CD4-positive, alpha-beta T cell (primary cell): ENCODE measurements around the gene DGCR6L. TPM values are rescaled to one million over a fixed set of nuclear protein-coding genes. Genes with fewer than 3 reads are reported as not detected.

Source experiments
- ATAC-seq: fragments of 200-7000 bp; cut with Tn5 transposase; one replicate; pipeline ENCODE4 v1.10.0; 2022; ENCODE audit warnings: mild to moderate bottlenecking; ENCODE audit not compliant: poor library complexity
- CTCF ChIA-PET: fragments of 350-600 bp; sonication (Branson Sonifier 250); formaldehyde crosslinking; loops from one replicate; lab custom pipeline; 2021; ENCODE audit warnings: antibody characterized with exemption, inconsistent platforms; lab: Charles Lee
- POLR2A ChIA-PET: fragments of 350-600 bp; sonication (Branson Sonifier 250); formaldehyde crosslinking; loops from one replicate; lab custom pipeline; 2021; ENCODE audit warnings: antibody characterized with exemption, inconsistent platforms; lab: Charles Lee
- DNase-seq, 14 experiments: peaks; one replicate each; pipeline ENCODE4 v3.0.0-alpha.2; 2013 to 2020; ENCODE audit warnings: mixed read lengths in 2 of 14
- H3K27ac ChIP-seq, 2 donors: one replicate each; pipeline versions ENCODE4 v1.5.1 to v1.7.0; 2013; ENCODE audit warnings: low read length in 2 of 2, low read depth in 1 of 2, mild to moderate bottlenecking in 1 of 2
- H3K27me3 ChIP-seq, 2 experiments: 1 replicate in 1 of 2; 2 replicates in 1 of 2; pipeline versions ENCODE4 v1.6.1 to v1.7.0; 2013; ENCODE audit warnings: low read length in 2 of 2, control low read depth in 1 of 2, mild to moderate bottlenecking in 1 of 2, moderate library complexity in 1 of 2; ENCODE audit not compliant: insufficient read depth in 2 of 2, control insufficient read depth in 1 of 2
- H3K36me3 ChIP-seq: one replicate; pipeline ENCODE4 v1.6.1; 2013; ENCODE audit warnings: low read length, control low read depth; ENCODE audit not compliant: insufficient read depth
- H3K4me1 ChIP-seq: one replicate; pipeline ENCODE4 v1.6.1; 2013; ENCODE audit warnings: low read length, control low read depth; ENCODE audit not compliant: insufficient read depth
- H3K4me3 ChIP-seq: one replicate; pipeline ENCODE4 v1.5.1; 2013; ENCODE audit warnings: mild to moderate bottlenecking, low read length, moderate library complexity
- H3K9me3 ChIP-seq, 2 experiments: 1 replicate in 1 of 2; 2 replicates in 1 of 2; pipeline versions ENCODE4 v1.6.1 to v1.7.0; 2013; ENCODE audit warnings: low read length in 2 of 2, mild to moderate bottlenecking in 2 of 2, control low read depth in 1 of 2, moderate library complexity in 1 of 2; ENCODE audit not compliant: control insufficient read depth in 1 of 2, insufficient read depth in 1 of 2
- H3K27ac Mint-ChIP-seq: one replicate; pipeline ENCODE4 v1.8.0; 2020; ENCODE audit warnings: mixed read lengths
- H3K27me3 Mint-ChIP-seq: one replicate; pipeline ENCODE4 v1.8.0; 2021; ENCODE audit warnings: mixed read lengths
- H3K36me3 Mint-ChIP-seq: one replicate; pipeline ENCODE4 v1.8.0; 2021; ENCODE audit warnings: low read depth, mixed read lengths
- H3K4me1 Mint-ChIP-seq: one replicate; pipeline ENCODE4 v1.8.0; 2021; ENCODE audit warnings: low read depth, mixed read lengths
- H3K4me3 Mint-ChIP-seq: one replicate; pipeline ENCODE4 v1.8.0; 2020; ENCODE audit warnings: mild to moderate bottlenecking, mixed read lengths
- H3K9me3 Mint-ChIP-seq: one replicate; pipeline ENCODE4 v1.8.0; 2020; ENCODE audit warnings: mixed read lengths
- CTCF ChIP-seq: fragments of 200-600 bp; IDR thresholded peaks from one replicate; pipeline ENCODE4 v1.8.0; 2022; ENCODE audit warnings: antibody characterized with exemption, mild to moderate bottlenecking
- intact Hi-C, 2 experiments: fragments of 100-400 bp; cut with DNase I in 1 of 2; cut with micrococcal nuclease in 1 of 2; formaldehyde crosslinking; loops; one replicate each; pipeline versions ENCODE4 v1.15.1 to v1.9.0; 2023 to 2025; cut with DNase I, micrococcal nuclease
- total RNA-seq, 174 experiments: library from RNA in 2 of 174; stranded (reverse) in 2 of 174; gene quantifications; one replicate each; pipeline ENCODE4 v1.2.3 and lab custom pipeline; 2021 to 2026

DGCR6L gene
- total RNA-seq, 2 experiments from 2014 or later = 29.1 to 31.2 TPM

GRCh38 chr22:20292673-20293232 is 27.1 kb downstream of the DGCR6L start:
- ChIA-PET POLR2A (no interaction called here), CTCF (no interaction called here)
- no peaks in the 10 kb centered on the region for H3K27me3 Mint-ChIP-seq

GRCh38 chr22:20292108-20292507 is 27.8 kb downstream of the DGCR6L start:
- no peaks in the 10 kb centered on the region for H3K36me3 ChIP-seq
- DNase-seq (no peak), ATAC-seq (no peak)
- Mint-ChIP-seq H3K27ac (no peak overlapping the region), H3K27me3 (no peaks in the 10 kb centered on the region), H3K36me3 (no peaks in the 10 kb centered on the region), H3K4me1 (no peaks in the 10 kb centered on the region), H3K4me3 (no peak overlapping the region), H3K9me3 (no peaks in the 10 kb centered on the region)
- H3K9me3 ChIP-seq = no peaks in the 10 kb centered on the region
- no peaks in the 10 kb centered on the region for H3K27me3 ChIP-seq
- H3K27ac ChIP-seq = no peak overlapping the region
- CTCF ChIA-PET = no interaction called here
- H3K4me3 ChIP-seq = no peak overlapping the region
- POLR2A ChIA-PET = no interaction called here
- TF ChIP-seq CTCF = no peak
- intact Hi-C loops = no loop called here
- H3K4me1 ChIP-seq = no peaks in the 10 kb centered on the region

More at GRCh38 chr22:20292673-20293232, 27.1 kb downstream of the DGCR6L start:
- no peak overlapping the region for H3K27ac ChIP-seq
- ATAC-seq (no peak), DNase-seq (no peak)
- Mint-ChIP-seq H3K4me3 (no peak overlapping the region), H3K9me3 (no peaks in the 10 kb centered on the region), H3K36me3 (no peaks in the 10 kb centered on the region), H3K27ac (no peak overlapping the region), H3K4me1 (no peaks in the 10 kb centered on the region)
- no peaks in the 10 kb centered on the region for H3K9me3 ChIP-seq
- no peaks in the 10 kb centered on the region for H3K4me1 ChIP-seq
- intact Hi-C loops = no loop called here
- no peaks in the 10 kb centered on the region for H3K36me3 ChIP-seq
- no peaks in the 10 kb centered on the region for H3K27me3 ChIP-seq
- no peak for TF ChIP-seq CTCF
- H3K4me3 ChIP-seq = no peak overlapping the region

GRCh38 chr22:20291604-20292063 is 28.2 kb downstream of the DGCR6L start:
- CTCF ChIA-PET = no interaction called here

More at GRCh38 chr22:20291604-20292063, 28.2 kb downstream of the DGCR6L start:
- Mint-ChIP-seq H3K4me3 (no peak overlapping the region), H3K27ac (no peak overlapping the region), H3K27me3 (no peaks in the 10 kb centered on the region), H3K9me3 (no peaks in the 10 kb centered on the region), H3K36me3 (no peaks in the 10 kb centered on the region), H3K4me1 (no peaks in the 10 kb centered on the region)
- DNase-seq = no peak
- no peaks in the 10 kb centered on the region for H3K27me3 ChIP-seq
- H3K36me3 ChIP-seq = no peaks in the 10 kb centered on the region
- no peak for ATAC-seq
- intact Hi-C loops = no loop called here
- TF ChIP-seq CTCF = no peak
- no peak overlapping the region for H3K4me3 ChIP-seq
- H3K4me1 ChIP-seq = no peaks in the 10 kb centered on the region
- POLR2A ChIA-PET = no interaction called here
- no peak overlapping the region for H3K27ac ChIP-seq
- no peaks in the 10 kb centered on the region for H3K9me3 ChIP-seq
